Inflammatory macrophage (primary cell): Measurements from ENCODE around the gene HNRNPH2.
A peak's percentile ranks its signal among the peaks of the same experiment; 100 is the strongest.

Source experiments
- DNase-seq, 2 donors: peaks; one replicate each; pipeline ENCODE4 v3.0.0-alpha.2; 2020 to 2022

The HNRNPH2 gene

GRCh38 chrX:101397779-101398178 lies 10.2 kb upstream of the HNRNPH2 start:
- DNase-seq = no peak

DNA sequence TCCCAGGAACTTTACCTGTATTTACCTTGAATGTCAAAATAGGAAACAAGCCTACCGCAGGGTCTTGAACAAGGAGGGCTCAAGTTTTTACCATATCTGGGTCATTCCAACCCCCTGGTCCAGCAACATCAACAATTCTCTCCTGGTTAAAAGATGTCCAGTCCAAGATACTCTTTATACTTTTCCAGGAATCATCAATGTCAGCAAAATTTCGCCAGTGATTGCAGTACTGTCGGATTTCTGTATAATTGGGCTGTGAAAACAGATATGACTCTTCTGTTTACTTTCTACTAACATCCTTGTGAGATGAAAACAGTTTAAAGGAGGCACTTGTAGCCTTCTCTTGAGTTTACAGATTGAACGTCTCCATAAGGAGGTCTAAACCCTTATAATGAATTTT lies 9.3 kb upstream of the HNRNPH2 start:
- no peak for DNase-seq

- no peak for DNase-seq
Measured at GRCh38 chrX:101399825-101400224, 8.2 kb upstream of the HNRNPH2 start.

GRCh38 chrX:101407167-101407747 lies 765 bp upstream of the HNRNPH2 start:
- peak; percentile 54 to 57 for DNase-seq

- DNase-seq = peak in 1 of 2 donors; percentile 18
Measured at GRCh38 chrX:101408532-101408841, 465 bp downstream of the HNRNPH2 start.

- no peak for DNase-seq
Measured at GRCh38 chrX:101409043-101409442, 1.0 kb downstream of the HNRNPH2 start.

- no peak for DNase-seq
Measured at GRCh38 chrX:101410461-101410860, 2.4 kb downstream of the HNRNPH2 start.

GRCh38 chrX:101411984-101412383 lies 4.0 kb downstream of the HNRNPH2 start:
- DNase-seq = peak; percentile 17 to 29

- DNase-seq = peak; percentile 63 to 72
Measured at GRCh38 chrX:101415180-101416145, 7.4 kb downstream of the HNRNPH2 start.

DNA sequence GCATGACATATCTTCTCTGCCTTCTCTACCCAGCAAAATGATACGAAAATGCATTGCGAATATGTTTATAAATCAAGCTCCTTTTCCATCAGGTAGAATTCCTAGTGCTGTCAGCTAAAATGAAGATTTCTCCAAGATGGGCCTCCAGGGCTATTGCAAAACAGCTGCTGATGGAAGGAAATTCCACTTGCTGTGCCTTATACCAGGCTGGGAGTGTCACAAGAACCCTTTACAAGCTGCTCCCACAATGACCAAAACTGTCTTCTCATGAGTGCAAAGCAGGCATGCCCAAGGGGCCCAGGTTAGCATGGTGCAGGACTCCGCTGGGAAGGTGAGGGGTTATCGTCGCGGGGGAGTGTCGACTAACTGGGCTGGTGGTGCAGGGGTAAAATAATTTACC lies 8.7 kb downstream of the HNRNPH2 start:
- no peak for DNase-seq

GRCh38 chrX:101417190-101417589 lies 9.2 kb downstream of the HNRNPH2 start:
- no peak for DNase-seq

- peak; percentile 48 to 61 for DNase-seq
Measured at GRCh38 chrX:101417981-101418841, 10.2 kb downstream of the HNRNPH2 start.

- DNase-seq = no peak
Measured at GRCh38 chrX:101419489-101419888, 11.5 kb downstream of the HNRNPH2 start.

- no peak for DNase-seq
Measured at GRCh38 chrX:101427954-101428353, 19.9 kb downstream of the HNRNPH2 start.

DNA sequence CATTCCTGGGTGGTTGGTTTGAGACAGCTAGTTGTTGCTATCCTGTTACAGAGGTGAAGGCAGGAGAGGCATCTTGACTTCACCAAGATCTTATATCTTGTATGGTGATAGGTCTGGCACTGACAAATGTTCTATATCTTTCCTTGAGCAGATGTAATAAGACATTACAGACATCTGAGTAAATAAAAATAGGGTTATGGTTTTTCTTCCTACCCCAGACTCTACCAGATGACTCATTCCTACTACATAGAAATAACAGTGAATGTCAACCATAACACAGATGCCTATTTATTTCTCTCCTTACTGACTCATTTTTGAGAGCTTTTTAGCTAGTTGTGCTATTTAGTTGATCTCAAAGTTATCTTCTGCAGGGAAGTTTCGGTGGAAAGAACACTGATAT lies 21.9 kb downstream of the HNRNPH2 start:
- no peak for DNase-seq

- no peak for DNase-seq
Measured at GRCh38 chrX:101430457-101431078, 22.5 kb downstream of the HNRNPH2 start.

GRCh38 chrX:101442085-101442484 lies 34.1 kb downstream of the HNRNPH2 start:
- peak; percentile 52 to 69 for DNase-seq

DNA sequence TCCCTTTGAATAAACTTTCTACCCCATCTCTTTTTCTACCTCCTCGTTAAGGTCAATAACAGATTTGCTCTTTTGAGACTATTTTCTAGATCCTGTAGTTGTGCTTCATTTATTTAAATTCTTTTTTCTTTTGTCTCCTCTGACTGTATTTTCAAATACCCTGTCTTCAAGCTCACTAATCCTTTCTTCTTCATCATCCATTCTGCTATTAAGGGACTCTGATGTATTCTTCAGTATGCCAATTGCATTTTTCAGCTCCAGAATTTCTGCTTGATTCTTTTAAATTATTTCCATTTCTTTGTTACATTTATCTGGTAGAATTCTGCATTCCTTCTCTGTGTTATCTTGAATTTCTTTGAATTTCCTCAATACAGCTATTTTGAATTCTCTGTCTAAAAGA lies 41.3 kb downstream of the HNRNPH2 start:
- DNase-seq = no peak

DNA sequence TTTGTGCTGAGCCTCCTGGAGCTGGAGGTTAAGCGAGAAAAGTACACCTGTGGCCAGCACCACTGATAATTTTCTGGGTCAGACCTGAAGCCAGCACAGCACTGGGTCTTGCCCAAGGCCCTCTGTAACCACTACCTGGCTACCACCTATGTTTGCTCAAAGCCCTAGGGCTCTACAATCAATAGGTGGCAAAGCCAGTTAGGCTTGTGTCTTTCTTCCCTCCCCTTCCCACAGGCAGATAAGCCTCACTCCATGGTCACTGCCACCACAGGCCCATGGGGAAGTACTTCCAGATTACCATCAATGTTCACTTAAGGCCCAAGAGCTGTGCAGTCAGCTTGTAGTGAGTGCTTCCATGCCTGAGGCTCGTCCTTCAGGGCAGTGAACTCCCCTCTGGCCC lies 42.1 kb downstream of the HNRNPH2 start:
- no peak for DNase-seq

DNA sequence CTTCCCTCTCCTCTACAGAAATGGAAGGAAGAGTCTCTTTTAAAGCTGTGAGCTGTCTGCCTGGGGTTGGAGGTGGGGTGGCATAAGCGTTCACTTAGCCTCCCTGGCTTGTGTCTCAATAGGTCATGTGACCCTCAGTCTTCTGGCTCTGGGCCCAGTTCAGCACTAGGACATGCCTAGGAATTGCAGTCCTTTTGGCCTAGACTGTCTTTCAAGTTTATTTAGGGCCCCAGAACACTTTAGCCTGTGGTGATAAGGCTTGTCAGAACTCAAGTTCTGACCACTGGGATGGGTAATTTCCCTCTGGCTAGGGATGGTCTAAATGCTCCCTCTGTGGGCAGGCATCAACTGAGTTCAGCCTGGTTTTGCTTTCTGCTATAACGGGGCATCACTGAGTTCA lies 42.9 kb downstream of the HNRNPH2 start:
- peak; percentile 57 to 65 for DNase-seq

DNA sequence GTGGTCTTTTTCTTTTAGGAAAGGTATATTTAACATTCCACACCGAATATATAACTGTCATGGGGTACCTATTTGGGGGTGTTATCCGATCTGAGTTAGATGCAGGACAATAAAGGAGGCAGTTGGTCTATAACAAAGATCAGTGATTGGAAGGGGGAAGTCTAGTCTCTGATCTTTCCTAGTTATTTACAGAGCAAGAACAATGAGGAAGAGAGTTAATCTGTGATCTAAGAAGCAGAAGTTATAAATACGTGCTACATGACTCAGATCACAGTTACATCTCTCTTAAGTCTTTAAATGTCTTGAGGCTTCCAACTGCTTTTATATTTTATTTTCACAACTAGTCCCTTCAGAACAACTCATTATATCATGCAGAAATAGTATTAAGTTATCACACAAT lies 44.0 kb downstream of the HNRNPH2 start:
- peak in 1 of 2 donors; percentile 64 for DNase-seq

DNA sequence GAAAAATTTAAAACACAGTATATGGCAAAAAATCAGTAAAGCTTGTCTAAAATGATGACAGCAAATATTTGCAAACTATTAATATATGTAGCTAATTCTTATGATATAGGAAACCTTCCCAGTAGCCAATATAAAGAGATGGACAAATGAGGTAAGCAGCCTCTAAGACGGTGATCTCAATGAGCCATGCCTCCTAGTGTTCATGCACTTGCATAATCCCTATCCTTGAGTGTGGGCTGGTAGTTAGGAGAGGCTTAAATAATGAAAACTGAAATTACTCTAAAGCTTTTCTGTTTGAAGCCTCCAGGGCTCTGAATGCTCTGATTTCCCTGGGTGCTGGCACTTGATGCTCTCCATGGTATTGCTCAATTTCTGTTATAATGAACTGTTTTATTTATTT lies 52.6 kb downstream of the HNRNPH2 start:
- peak in 1 of 2 donors; percentile 31 for DNase-seq

GRCh38 chrX:101462892-101463291 lies 54.9 kb downstream of the HNRNPH2 start:
- DNase-seq = no peak
